ENCODE measurements around the gene TTF2. TPM values are rescaled to one million over a fixed set of nuclear protein-coding genes. Genes with fewer than 3 reads are reported as not detected.

Gene TTF2
- total RNA-seq, 1 donor from 2014 or later: 19.3 TPM

DNA sequence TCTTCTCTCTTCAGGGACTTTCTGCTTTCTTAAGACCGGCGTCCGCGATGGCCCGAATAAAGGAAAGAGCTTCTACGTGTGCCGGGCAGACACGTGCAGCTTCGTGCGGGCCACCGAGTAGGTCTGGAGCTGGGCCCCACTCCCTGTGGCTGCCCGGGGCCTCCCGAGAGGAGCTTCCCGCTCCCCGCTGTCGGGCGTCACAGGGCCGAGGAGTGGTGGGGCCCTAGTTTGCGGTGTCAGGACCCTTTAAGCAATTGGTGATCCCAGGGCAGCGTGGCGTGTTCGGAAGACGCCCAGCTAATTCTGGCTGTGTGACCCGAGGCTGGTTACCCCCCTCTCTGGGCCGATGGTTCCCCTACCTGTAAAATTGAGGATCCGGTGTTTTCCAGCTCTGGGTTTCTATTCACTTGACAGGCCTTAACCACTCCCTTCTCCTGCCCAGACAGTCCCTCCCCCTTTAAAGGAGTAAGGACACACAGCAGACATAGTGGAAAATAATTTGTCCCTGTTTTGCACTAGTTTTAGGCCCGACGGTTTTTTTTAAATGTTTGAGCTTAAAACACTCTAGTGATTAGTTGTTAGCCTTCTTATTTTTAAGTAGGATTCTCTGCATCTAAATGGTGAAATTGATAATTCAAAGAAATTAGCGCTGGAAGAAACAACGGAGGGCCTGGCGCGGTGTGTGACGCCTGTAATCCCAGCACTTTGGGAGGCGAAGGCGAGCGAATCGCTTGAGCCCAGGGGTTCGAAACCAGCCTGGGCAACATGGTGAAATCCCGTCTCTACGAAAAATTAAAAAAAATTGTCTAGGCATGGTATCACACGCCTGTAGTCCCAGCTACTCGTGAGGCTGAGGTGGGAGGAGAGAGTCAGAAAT, 553 bp downstream of the TTF2 start:
- no peak overlapping the region for H3K4me3 Mint-ChIP-seq (ENCODE audit: unreplicated experiment)
- H3K27ac Mint-ChIP-seq (ENCODE audit: unreplicated experiment): no peak overlapping the region
- peaks cover 4% of the 10 kb centered on the region for H3K9me3 Mint-ChIP-seq (ENCODE audit: unreplicated experiment)
- no peaks in the 10 kb centered on the region for H3K27me3 Mint-ChIP-seq (ENCODE audit: unreplicated experiment)
- H3K4me1 Mint-ChIP-seq (ENCODE audit: low read depth, unreplicated experiment): peaks cover 11% of the 10 kb centered on the region
- H3K36me3 Mint-ChIP-seq (ENCODE audit: unreplicated experiment): no peaks in the 10 kb centered on the region
- DNase-seq: peak; percentile 37
- TF ChIP-seq, protein P1, sequence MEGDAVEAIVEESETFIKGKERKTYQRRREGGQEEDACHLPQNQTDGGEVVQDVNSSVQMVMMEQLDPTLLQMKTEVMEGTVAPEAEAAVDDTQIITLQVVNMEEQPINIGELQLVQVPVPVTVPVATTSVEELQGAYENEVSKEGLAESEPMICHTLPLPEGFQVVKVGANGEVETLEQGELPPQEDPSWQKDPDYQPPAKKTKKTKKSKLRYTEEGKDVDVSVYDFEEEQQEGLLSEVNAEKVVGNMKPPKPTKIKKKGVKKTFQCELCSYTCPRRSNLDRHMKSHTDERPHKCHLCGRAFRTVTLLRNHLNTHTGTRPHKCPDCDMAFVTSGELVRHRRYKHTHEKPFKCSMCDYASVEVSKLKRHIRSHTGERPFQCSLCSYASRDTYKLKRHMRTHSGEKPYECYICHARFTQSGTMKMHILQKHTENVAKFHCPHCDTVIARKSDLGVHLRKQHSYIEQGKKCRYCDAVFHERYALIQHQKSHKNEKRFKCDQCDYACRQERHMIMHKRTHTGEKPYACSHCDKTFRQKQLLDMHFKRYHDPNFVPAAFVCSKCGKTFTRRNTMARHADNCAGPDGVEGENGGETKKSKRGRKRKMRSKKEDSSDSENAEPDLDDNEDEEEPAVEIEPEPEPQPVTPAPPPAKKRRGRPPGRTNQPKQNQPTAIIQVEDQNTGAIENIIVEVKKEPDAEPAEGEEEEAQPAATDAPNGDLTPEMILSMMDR (IDR thresholded peaks at IDR 0.05; ENCODE audit: partially characterized antibody, unreplicated experiment): no peak

DNA sequence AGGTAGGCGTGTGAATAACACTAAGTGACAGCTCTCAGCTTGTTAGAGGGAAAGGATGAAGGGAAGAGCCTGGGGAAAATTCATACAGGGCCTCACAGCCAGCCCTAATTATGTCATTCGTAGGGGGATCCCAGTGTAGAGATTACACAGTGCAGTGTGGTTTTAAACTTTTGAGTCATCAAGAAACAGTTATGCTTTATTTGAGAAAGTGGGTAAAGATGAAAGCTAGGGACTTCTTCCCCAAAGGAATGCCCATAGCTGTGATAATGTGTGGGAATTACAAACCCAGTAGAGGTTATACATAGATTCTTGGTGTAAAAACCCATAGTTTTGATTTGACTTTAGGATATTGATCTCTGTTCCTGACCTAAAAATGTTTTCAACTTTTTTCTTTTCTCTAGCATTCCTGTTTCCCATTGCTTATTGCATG, 1.9 kb downstream of the TTF2 start:
- peaks cover 4% of the 10 kb centered on the region for H3K9me3 Mint-ChIP-seq (ENCODE audit: unreplicated experiment)
- H3K4me1 Mint-ChIP-seq (ENCODE audit: low read depth, unreplicated experiment): peaks cover 11% of the 10 kb centered on the region
- H3K4me3 Mint-ChIP-seq (ENCODE audit: unreplicated experiment): no peak overlapping the region
- H3K27me3 Mint-ChIP-seq (ENCODE audit: unreplicated experiment): no peaks in the 10 kb centered on the region
- H3K36me3 Mint-ChIP-seq (ENCODE audit: unreplicated experiment): no peaks in the 10 kb centered on the region
- no peak for DNase-seq
- H3K27ac Mint-ChIP-seq (ENCODE audit: unreplicated experiment): no peak overlapping the region
- TF ChIP-seq, protein P1 (IDR thresholded peaks at IDR 0.05; ENCODE audit: partially characterized antibody, unreplicated experiment): no peak

DNA sequence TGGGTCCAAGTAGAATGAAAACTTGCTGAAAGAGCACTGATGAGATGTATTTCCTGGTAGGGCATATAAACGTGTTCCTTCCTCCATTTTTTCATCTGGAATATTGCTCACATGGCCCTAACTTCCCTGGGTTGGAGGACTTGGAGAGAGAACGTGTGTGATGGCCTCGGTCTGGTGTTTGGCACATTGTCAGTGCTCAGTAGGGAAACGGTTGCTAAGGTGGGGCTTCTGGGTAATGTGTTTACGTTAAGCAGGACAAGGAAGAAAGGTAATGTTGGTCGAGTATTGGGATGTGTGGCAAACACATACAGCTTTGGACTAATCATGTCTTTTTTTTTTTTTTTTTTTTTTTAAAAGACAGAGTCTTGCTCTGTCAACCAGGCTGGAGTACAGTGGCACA, 6.2 kb downstream of the TTF2 start:
- DNase-seq: no peak
- H3K36me3 Mint-ChIP-seq (ENCODE audit: unreplicated experiment): no peaks in the 10 kb centered on the region
- H3K9me3 Mint-ChIP-seq (ENCODE audit: unreplicated experiment): peaks cover 2% of the 10 kb centered on the region
- H3K4me3 Mint-ChIP-seq (ENCODE audit: unreplicated experiment): no peak overlapping the region
- TF ChIP-seq, protein P1 (IDR thresholded peaks at IDR 0.05; ENCODE audit: partially characterized antibody, unreplicated experiment): no peak
- H3K27ac Mint-ChIP-seq (ENCODE audit: unreplicated experiment): peak overlapping the region; percentile 24
- peaks cover 2% of the 10 kb centered on the region for H3K27me3 Mint-ChIP-seq (ENCODE audit: unreplicated experiment)
- peaks cover 11% of the 10 kb centered on the region for H3K4me1 Mint-ChIP-seq (ENCODE audit: low read depth, unreplicated experiment)

DNA sequence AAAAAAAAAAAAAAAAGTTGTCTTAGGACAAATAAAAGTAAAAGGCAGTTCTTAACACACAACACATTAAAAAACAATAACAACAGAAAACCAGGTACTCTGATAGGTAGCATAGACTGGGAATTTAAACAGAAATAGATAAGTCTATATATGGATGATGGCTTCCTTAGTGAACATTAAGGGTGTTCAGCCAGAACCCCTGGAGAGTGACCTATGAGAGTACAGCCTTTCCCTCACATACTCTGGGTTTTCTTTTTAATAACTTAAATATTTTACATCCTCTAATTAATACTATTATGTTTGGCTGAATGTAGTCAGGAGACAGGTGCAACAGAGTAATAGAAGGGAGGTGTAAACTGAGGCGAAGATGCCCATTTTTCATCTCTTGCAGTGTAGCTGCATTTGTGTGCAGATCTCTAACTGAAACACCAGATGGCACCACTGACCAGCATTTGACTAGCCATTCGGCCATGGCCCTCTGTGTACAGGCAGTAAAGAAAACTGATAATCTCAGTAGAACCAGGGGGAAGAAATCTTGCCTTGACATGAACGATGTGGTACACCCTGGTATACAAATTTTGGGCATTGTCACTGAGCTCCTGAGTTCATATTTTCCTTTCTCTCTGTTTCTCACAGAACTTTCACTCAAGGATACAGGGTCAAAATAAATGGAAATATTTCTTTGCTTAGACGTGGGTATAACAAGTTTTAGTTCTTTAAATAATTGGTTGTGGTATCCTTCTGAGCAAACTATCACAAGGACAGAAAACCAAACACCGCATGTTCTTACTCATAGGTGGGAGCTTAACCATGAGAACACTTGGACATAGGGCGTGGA, 7.6 kb downstream of the TTF2 start:
- peaks cover 2% of the 10 kb centered on the region for H3K27me3 Mint-ChIP-seq (ENCODE audit: unreplicated experiment)
- no peaks in the 10 kb centered on the region for H3K36me3 Mint-ChIP-seq (ENCODE audit: unreplicated experiment)
- no peak overlapping the region for H3K4me3 Mint-ChIP-seq (ENCODE audit: unreplicated experiment)
- TF ChIP-seq, protein P1 (IDR thresholded peaks at IDR 0.05; ENCODE audit: partially characterized antibody, unreplicated experiment): peak; percentile 68
- H3K27ac Mint-ChIP-seq (ENCODE audit: unreplicated experiment): no peak overlapping the region
- peak; percentile 65 for DNase-seq
- H3K4me1 Mint-ChIP-seq (ENCODE audit: low read depth, unreplicated experiment): peaks cover 11% of the 10 kb centered on the region
- H3K9me3 Mint-ChIP-seq (ENCODE audit: unreplicated experiment): no peaks in the 10 kb centered on the region
